GM12873 (cell line): ENCODE measurements around the gene TCP11.

ENCODE experiments used
- TF ChIP-seq, protein P1 (sequence below): IDR thresholded peaks from 2 replicates; pipeline ENCODE4 v1.5.1; 2012; ENCODE audit warnings: low read depth, mild to moderate bottlenecking, moderate library complexity, low read length, control low read depth; ENCODE audit not compliant: insufficient read depth; ENCODE audit errors: missing control alignments

The TCP11 gene

GRCh38 chr6:35072051-35072697 is 69.0 kb downstream of the TCP11 start:
- TF ChIP-seq, protein P1, sequence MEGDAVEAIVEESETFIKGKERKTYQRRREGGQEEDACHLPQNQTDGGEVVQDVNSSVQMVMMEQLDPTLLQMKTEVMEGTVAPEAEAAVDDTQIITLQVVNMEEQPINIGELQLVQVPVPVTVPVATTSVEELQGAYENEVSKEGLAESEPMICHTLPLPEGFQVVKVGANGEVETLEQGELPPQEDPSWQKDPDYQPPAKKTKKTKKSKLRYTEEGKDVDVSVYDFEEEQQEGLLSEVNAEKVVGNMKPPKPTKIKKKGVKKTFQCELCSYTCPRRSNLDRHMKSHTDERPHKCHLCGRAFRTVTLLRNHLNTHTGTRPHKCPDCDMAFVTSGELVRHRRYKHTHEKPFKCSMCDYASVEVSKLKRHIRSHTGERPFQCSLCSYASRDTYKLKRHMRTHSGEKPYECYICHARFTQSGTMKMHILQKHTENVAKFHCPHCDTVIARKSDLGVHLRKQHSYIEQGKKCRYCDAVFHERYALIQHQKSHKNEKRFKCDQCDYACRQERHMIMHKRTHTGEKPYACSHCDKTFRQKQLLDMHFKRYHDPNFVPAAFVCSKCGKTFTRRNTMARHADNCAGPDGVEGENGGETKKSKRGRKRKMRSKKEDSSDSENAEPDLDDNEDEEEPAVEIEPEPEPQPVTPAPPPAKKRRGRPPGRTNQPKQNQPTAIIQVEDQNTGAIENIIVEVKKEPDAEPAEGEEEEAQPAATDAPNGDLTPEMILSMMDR = no peak

GRCh38 chr6:35071347-35071994 is 69.7 kb downstream of the TCP11 start:
- TF ChIP-seq, protein P1 = no peak

DNA sequence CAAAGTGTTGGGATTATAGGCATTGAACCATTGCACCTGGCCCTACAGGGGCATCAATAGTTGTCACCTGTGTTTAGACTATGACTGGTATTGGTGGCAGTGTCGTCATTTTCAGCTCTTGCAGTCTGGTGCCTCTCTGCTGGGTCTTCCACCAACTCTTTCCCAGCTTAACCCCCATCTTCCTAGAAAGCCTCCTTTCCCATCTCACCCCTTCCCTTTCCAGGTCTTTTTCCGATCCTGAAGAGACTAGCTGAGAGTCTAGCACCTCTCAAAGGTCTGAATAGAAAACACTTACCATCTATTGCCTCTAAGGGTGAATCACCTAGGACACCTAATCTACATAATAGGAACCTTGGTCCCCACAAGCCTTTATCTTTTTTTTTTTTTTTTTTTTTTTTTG is 71.0 kb downstream of the TCP11 start:
- TF ChIP-seq, protein P1 = no peak

- TF ChIP-seq, protein P1 = no peak
These were observed 71.9 kb downstream of the TCP11 start for GRCh38 chr6:35069262-35069661.

GRCh38 chr6:35068644-35069043 is 72.5 kb downstream of the TCP11 start:
- TF ChIP-seq, protein P1 = no peak

GRCh38 chr6:35068206-35068605 is 72.9 kb downstream of the TCP11 start:
- TF ChIP-seq, protein P1 = no peak
